Activated CD4-positive, alpha-beta T cell treated with anti-CD3 and anti-CD28 coated beads, Interleukin-2, amount 10 ng/mL, durations not matched to agents 24 days and 14 days (primary cell): ENCODE measurements around the gene GPR146. TPM values are rescaled to one million over a fixed set of nuclear protein-coding genes. Genes with fewer than 3 reads are reported as not detected.
A peak's percentile ranks its signal among the peaks of the same experiment; 100 is the strongest.
"Not testable (repeated sequence)": the region's sequence is repeated elsewhere in the genome, so short reads cannot be mapped to it uniquely, and the experiment has no call there.

ENCODE experiments used
- DNase-seq: peaks from one replicate; pipeline ENCODE4 v3.0.0; 2022
- H3K27ac Mint-ChIP-seq: one replicate; pipeline ENCODE4 v1.8.0; 2022; ENCODE audit warnings: mild to moderate bottlenecking, mixed read lengths
- H3K27me3 Mint-ChIP-seq: one replicate; pipeline ENCODE4 v1.8.0; 2022; ENCODE audit warnings: mixed read lengths
- H3K36me3 Mint-ChIP-seq: one replicate; pipeline ENCODE4 v1.8.0; 2022; ENCODE audit warnings: low read depth, mild to moderate bottlenecking, mixed read lengths
- H3K4me1 Mint-ChIP-seq: one replicate; pipeline ENCODE4 v1.8.0; 2021; ENCODE audit warnings: mixed read lengths
- H3K4me3 Mint-ChIP-seq: one replicate; pipeline ENCODE4 v1.8.0; 2022; ENCODE audit warnings: mild to moderate bottlenecking, moderate library complexity, mixed read lengths
- H3K9me3 Mint-ChIP-seq: one replicate; pipeline ENCODE4 v1.8.0; 2021; ENCODE audit warnings: mixed read lengths
- intact Hi-C: fragments of 100-400 bp; cut with micrococcal nuclease; formaldehyde crosslinking; loops from one replicate; pipeline ENCODE4 v1.15.1; 2023
- total RNA-seq: library from RNA; stranded (reverse); gene quantifications from 2 replicates; pipeline ENCODE4 v1.2.3, GENCODE V29; 2022

GPR146 gene
- total RNA-seq, 1 donor from 2014 or later = 2.5 TPM

DNA sequence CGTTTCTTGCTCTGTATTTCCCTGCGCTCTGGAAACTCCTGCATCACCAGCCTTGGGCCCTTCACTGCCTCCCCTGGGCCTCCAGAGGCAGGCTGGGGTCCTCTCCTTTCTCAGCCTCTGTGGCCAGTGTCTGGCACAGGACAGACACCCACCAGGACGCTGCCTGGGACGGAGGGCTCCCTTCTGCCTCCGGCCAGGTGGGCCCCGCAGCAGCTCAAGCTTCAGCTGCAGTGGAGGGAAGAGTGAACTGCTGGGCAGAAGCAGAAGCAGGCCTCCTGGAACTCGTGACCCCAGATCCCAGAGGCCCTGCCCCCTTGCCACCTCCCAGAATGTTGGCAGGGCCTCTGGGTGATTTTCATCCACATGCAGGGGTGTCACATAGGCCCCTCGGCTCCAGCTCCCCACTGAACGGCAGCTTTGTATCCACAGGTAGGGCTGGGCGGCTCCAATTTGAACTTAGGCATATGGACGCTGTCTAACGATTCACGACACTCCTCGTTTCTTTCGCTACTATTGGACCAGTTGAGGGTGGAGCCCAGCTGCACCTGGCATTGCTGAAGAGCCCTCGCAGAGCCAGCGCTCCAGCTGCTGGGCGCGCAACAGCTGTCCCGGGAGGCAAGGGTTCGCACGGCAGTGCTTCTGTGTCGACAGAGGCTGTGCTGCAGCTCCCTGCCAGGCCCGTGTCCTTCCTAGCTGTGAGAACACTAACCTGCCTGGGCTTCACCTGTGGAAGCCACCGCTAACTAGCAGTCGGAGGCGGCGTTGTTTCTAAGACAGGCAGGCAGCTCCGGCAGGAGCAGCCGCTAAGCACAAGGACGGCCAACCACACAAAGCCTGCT is 18.4 kb upstream of the GPR146 start:
- intact Hi-C loops = no loop called here
- peaks cover 19% of the 10 kb centered on the region for H3K36me3 Mint-ChIP-seq

DNA sequence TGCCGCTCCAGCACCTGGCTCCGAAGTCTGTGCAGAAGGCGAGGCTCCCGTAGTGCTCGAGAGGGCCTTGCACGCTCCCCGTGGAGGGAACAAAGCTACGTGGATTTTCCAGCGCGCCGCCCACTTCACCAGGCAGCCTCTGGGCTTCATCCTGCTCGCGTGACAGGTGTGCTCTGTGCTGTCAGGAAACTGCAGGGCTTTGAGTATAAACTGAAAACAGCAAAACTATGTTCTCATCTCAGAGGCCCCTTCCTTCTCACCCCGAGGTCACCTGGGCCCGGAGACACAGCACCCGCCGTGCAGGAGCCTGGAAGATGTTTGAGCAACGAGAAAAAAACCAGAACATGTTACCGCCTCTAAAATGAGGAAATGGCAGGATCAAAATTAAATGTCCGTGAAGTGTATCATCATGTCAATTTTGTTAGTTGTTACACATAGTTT is 17.6 kb upstream of the GPR146 start:
- peaks cover 13% of the 10 kb centered on the region for H3K36me3 Mint-ChIP-seq
- H3K4me3 Mint-ChIP-seq = peak overlapping the region; percentile 62
- H3K27me3 Mint-ChIP-seq = no peaks in the 10 kb centered on the region
- DNase-seq = no peak
- peaks cover 14% of the 10 kb centered on the region for H3K4me1 Mint-ChIP-seq
- H3K27ac Mint-ChIP-seq = no peak overlapping the region
- no peaks in the 10 kb centered on the region for H3K9me3 Mint-ChIP-seq
- intact Hi-C loops = no loop called here

More for the DNA sequence above, 18.4 kb upstream of the GPR146 start:
- peaks cover 14% of the 10 kb centered on the region for H3K4me1 Mint-ChIP-seq
- DNase-seq = no peak
- H3K9me3 Mint-ChIP-seq = no peaks in the 10 kb centered on the region
- no peak overlapping the region for H3K27ac Mint-ChIP-seq
- no peak overlapping the region for H3K4me3 Mint-ChIP-seq
- no peaks in the 10 kb centered on the region for H3K27me3 Mint-ChIP-seq

DNA sequence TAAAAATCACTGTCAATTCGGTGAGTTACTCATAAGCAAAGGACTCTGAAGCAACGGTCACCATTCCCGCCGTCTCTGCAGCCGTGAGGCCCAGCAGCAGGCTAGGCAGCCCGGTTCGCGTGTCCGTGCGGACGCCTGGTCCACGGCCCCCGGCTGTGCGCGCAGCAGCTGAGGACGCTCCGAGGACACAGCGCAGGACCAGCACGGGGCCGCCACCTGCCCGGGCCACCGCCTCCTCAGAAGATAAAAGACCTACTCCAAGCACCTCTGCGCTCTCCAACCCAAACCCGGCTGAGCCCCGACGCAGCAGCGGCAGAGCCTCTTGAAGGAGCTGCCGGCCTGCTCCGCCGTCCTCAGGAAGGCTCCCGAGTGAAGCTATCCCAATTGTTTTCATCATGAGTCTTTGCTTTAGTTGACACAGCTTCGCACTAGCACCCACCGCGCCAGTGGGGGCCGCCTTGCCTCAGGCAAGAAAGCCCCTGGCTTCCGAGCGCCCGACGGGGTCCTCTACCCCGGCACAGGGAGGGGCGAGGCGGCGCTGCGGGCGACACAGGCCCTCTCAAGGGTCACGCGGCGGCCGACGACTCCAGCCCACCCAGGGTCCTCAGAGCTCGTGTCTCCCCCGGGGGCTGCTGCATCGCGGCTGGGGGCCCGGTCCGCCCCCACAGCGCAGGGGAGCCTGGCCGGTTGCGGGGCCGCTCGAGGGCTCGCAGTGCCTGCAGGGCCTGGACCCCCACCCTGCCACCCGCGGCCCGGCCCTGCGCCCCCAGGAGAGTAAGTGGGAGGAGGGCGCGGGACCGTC is 16.9 kb upstream of the GPR146 start:
- no peaks in the 10 kb centered on the region for H3K27me3 Mint-ChIP-seq
- no peak for DNase-seq
- H3K4me3 Mint-ChIP-seq = peak overlapping the region; percentile 77
- peak overlapping the region; percentile 25 for H3K27ac Mint-ChIP-seq
- intact Hi-C loops = loop anchor here (2.0 kb wide), 1 partner anchor 37 kb away; no protein-coding TSS in a partner anchor
- H3K9me3 Mint-ChIP-seq = no peaks in the 10 kb centered on the region
- peaks cover 9% of the 10 kb centered on the region for H3K36me3 Mint-ChIP-seq
- H3K4me1 Mint-ChIP-seq = peaks cover 14% of the 10 kb centered on the region

DNA sequence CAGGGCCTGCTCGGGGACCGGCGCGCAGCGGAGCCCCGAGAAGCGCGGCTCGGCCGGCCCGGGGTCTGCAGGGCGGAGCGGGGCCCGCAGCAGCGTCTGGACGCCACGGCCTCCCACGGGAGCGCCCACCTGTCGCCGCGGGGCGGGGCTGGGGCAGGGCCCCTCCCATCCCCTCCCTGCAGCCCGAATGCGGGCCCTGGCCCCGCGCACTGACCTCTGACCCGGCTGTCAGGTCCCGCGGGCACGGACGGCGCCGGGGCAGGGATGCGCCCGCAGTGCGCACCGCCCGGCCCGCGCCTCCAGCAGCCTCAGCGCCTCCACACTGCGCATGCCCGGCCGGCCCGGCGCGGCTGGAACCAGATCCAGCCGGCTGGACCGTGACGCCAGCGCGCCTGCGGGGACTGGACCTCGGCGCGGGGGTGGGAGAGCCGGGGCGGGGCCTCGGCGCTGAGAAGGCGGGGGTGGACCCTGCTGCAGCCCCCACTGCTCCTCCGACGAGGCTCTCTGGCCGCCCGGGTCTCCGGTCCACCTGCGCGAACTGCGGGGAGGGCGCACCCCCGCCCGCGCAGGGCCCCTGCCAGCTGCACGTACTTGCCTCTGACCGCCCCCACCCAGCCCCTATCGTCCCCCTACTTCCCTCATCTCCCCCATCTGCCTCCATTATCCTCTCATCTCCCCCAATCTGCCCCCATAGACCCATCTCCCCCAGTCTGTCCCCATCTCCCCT is 16.1 kb upstream of the GPR146 start:
- Mint-ChIP-seq H3K36me3 (peaks cover 6% of the 10 kb centered on the region), H3K27me3 (no peaks in the 10 kb centered on the region)
- intact Hi-C loops = loop anchor here (2.0 kb wide), 1 partner anchor 37 kb away; no protein-coding TSS in a partner anchor

DNA sequence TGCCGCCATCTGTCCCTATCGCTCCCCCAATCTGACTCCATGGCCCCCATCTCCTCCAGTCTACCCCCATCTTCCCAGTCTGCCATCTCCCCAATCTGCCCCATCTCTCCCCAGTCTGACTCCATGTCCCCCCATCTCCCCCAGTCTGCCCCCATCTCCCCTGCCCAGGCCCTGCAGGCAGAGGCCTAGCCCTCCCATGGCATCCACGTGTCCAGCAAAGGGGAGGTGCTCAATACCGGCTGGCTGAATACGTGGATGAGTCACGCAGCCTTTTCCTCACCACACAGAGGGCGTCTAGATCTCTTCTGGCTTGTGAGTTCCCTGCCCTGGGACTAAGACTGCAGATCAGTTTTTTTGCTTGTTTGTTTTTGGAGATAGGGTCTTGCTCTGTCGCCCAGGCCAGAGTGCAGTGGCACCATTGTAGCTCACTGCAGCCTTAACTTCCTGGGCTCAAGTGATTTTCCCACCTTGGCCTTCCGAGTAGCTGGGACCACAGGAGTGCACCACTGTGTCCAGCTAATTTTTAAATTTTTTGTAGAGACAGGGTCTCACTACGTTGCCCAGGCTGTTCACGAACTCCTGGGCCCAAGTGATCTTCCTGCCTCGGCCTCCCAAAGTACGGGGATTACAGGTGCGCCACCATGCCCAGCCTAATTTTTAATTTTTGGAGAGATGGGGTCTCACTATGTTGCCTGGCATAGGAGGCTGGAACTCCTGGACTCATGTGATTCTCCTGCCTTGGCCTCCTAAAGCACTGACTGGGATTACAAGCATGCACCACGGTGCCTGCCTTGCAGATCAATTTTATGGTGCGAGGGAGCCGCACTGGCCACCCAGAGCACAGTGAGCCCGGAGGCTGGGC is 15.3 kb upstream of the GPR146 start:
- Mint-ChIP-seq H3K4me1 (peaks cover 24% of the 10 kb centered on the region), H3K27ac (peak overlapping the region; percentile 88), H3K27me3 (no peaks in the 10 kb centered on the region), H3K36me3 (peaks cover 4% of the 10 kb centered on the region), H3K9me3 (no peaks in the 10 kb centered on the region), H3K4me3 (peak overlapping the region; percentile 77)
- peak; percentile 88 for DNase-seq
- intact Hi-C loops = loop anchor here (1.0 to 2.0 kb wide), 3 partner anchors 16 to 54 kb away; partner anchors contain the start of gene COX19

More for the DNA sequence above, 16.1 kb upstream of the GPR146 start:
- H3K9me3 Mint-ChIP-seq = no peaks in the 10 kb centered on the region
- peak; percentile 96 for DNase-seq
- peak overlapping the region; percentile 88 for H3K27ac Mint-ChIP-seq
- peak overlapping the region; percentile 77 for H3K4me3 Mint-ChIP-seq
- peaks cover 17% of the 10 kb centered on the region for H3K4me1 Mint-ChIP-seq

DNA sequence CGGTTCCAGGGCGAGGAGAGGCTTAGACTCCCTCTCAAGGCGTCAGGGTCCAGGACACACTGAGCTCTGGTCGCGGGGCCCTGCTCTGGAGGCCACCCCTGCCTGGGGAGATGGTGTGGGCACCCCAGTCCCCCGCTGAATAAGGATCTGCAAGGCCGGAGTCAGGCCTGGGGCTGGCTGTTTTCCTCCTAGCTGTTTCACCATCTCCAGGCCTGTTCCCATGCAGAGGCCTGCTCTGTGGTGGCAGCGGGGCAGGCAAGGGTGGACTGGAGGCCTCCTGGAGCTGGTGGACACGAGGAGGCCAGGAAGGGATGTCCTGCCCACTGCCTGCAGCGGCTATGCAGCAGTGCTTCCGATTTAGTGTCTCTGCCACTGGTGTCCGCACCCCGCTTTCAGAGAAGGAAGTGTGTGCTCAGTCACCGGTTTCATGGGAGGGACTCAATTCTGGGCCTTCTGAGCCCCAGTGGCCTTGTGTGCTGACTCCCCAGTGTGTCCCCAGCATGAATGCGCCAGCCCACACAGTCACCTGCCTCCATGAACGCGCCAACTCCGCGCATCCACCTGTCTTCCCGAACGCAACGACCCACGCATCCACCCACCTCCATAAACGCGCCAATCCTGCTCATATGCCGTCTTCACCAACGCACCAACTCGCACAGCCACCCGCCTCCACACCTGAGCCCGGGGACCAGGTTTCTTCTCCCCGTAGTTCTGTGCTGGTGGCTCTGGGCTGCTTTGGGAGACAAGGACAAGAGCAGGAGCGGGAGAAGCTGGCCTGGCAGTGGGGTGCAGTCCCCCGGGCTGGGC is 14.5 kb upstream of the GPR146 start:
- Mint-ChIP-seq H3K4me3 (peak overlapping the region; percentile 77), H3K27ac (peak overlapping the region; percentile 36), H3K9me3 (no peaks in the 10 kb centered on the region), H3K4me1 (peaks cover 28% of the 10 kb centered on the region), H3K36me3 (peaks cover 4% of the 10 kb centered on the region), H3K27me3 (no peaks in the 10 kb centered on the region)
- no peak for DNase-seq
- intact Hi-C loops = loop anchor here (1.0 to 2.0 kb wide), 3 partner anchors 15 to 55 kb away; partner anchors contain the start of gene COX19

DNA sequence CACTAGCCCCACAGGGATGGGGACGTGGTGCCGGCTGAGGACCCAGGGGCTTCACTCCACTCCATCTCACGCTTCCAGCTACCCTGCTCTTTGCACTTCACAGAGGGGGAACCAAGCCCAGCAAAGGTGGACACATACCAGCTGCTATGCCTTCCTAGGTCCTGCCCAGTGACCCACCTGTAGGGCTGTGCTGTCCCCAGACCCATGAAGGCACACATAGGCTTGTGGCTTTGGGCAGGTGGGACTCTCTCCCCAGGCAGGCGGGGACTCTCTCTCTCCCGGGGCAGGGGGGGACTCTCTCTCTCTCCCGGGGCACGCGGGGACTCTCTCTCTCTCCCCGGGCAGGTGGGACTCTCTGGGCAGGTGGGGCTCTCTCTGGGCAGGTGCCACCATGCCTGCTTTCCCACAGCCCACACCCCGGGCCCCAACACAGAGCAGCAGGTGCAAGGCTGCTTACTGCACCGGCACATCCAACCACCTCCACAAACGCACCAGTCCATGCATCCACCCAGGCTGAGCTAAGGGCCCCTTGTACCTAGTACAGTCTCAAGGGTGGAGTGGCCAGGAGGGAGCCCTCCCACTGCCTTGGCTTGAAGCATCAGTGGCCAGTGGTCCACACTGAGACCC is 13.8 kb upstream of the GPR146 start:
- Mint-ChIP-seq H3K9me3 (no peaks in the 10 kb centered on the region), H3K27me3 (no peaks in the 10 kb centered on the region), H3K36me3 (peaks cover 4% of the 10 kb centered on the region), H3K4me1 (peaks cover 28% of the 10 kb centered on the region), H3K27ac (no peak overlapping the region), H3K4me3 (no peak overlapping the region)
- no peak for DNase-seq
- intact Hi-C loops = no loop called here

DNA sequence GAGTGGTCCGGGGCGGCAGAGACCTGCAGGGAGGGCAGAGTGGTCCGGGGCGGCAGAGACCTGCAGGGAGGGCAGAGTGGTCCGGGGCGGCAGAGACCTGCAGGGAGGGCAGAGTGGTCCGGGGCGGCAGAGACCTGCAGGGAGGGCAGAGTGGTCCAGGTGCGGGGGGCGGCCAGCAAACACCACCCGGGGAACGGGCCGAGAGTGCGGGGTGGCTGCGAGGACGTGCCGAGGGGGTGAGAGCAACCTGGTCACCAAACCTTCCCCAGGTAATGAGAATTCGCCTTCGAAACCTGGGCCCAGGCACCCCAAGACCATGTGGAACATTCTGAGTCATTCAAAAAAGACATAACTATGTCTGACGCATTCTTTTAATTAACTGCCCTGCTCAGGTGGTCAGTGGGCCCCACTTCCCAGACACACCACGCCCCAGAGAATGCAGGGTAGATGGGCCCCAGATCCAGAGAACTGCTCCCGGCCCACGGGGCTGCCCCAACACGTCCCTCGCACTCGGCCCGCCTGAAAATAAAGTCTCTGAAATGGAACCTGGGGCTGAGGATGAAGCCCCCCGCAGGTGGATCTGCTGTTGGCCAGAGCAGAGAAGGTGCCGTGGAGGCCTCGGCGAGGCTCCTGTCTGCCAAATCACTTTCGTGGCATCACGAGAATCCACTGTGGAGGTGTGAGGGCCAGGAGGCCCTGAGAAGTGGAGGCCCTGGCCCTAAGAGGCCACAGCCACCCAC is 12.5 kb upstream of the GPR146 start:
- H3K27me3 Mint-ChIP-seq = no peaks in the 10 kb centered on the region
- no peak overlapping the region for H3K4me3 Mint-ChIP-seq
- intact Hi-C loops = no loop called here
- peaks cover 26% of the 10 kb centered on the region for H3K4me1 Mint-ChIP-seq
- H3K36me3 Mint-ChIP-seq = peaks cover 2% of the 10 kb centered on the region
- no peak overlapping the region for H3K27ac Mint-ChIP-seq
- no peak for DNase-seq
- H3K9me3 Mint-ChIP-seq = no peaks in the 10 kb centered on the region

DNA sequence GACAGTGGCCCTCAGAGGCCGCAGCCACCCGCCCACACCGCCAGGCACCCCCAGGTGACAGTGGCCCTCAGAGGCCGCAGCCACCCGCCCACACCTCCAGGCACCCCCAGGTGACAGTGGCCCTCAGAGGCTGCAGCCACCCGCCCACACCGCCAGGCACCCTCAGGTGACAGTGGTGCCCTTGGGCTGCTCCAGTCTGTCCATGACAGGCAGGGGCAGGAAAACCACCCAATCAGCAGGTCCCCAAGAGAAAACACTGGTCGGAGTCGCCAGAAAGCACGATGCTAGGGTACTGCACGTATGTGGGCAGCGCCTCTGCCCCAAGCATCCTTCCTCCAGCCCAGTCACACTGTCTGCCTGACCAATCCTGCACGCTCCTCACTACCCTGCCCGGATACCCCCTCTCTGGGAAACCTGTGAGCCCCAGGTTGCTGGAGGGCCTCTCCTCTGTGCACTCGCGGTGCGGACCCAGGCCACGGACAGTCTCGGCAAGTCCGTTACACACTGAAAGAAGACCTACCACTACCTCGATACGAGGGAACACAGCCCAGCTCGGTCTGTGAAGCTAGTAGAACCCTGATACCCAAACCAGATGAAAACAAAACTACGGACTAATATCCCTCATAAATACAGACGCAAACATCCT is 11.7 kb upstream of the GPR146 start:
- Mint-ChIP-seq H3K4me3 (no peak overlapping the region), H3K27ac (no peak overlapping the region), H3K27me3 (no peaks in the 10 kb centered on the region), H3K9me3 (no peaks in the 10 kb centered on the region), H3K4me1 (peaks cover 26% of the 10 kb centered on the region), H3K36me3 (no peaks in the 10 kb centered on the region)
- DNase-seq = no peak
- intact Hi-C loops = no loop called here

DNA sequence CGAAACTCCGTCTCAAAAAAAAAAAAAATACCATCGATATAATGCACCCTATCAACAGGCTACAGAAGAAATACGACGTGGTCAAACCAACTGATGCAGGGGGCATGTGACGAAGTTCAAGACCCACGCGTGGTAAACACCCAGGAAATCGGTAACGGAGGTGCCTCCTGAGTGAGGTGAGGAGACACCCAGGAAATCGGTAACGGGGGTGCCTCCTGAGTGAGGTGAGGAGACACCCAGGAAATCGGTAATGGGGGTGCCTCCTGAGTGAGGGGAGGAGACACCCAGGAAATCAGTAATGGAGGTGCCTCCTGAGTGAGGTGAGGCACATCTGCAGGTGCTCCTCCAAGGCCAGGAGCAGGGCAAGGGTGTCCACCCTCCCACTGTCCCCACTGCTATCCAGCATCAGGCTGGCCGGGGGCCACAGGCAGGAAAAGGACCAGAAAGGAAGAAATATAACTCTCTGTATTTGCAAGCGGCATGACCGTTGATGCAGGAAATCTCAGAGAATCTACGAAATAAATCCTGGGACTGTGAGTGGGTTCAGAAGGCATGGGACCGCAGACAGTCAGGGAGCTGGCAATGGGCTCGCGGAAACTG is 10.7 kb upstream of the GPR146 start:
- DNase-seq = peak; percentile 73
- intact Hi-C loops = no loop called here
- H3K4me3 Mint-ChIP-seq = peak overlapping the region; percentile 39
- H3K36me3 Mint-ChIP-seq = no peaks in the 10 kb centered on the region
- H3K9me3 Mint-ChIP-seq = no peaks in the 10 kb centered on the region
- no peaks in the 10 kb centered on the region for H3K27me3 Mint-ChIP-seq
- H3K27ac Mint-ChIP-seq = no peak overlapping the region
- H3K4me1 Mint-ChIP-seq = peaks cover 26% of the 10 kb centered on the region

DNA sequence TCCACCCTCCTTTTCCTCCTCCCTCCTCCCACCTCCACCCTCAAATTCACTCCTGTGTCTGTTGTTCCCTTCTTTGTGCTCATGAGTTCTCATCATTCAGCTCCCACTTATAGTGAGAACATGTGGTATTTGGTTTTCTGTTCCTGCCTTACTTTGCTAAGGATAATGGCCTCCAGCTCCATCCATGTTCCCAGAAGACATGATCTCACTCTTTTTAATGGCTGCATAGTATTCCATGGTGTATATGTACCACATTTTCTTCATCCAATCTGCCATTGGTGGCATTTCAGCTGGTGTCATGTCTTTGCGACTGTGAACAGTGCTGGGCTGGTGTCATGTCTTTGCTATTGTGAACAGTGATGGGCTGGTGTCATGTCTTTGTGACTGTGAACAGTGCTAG is 9.6 kb upstream of the GPR146 start:
- H3K27me3 Mint-ChIP-seq, DNase-seq, H3K4me3 Mint-ChIP-seq, intact Hi-C loops, H3K9me3 Mint-ChIP-seq, H3K36me3 Mint-ChIP-seq, H3K27ac Mint-ChIP-seq: not testable (repeated sequence)
- peaks cover 18% of the 10 kb centered on the region for H3K4me1 Mint-ChIP-seq
